HG03575 (cell line): ENCODE measurements around the gene ANK2.
A peak's percentile ranks its signal among the peaks of the same experiment; 100 is the strongest.

Source experiments
- ATAC-seq: cut with Tn5 transposase; IDR thresholded peaks from one replicate; pipeline ENCODE4 v1.9.1; 2021; ENCODE audit not compliant: unreplicated experiment, insufficient number of reproducible peaks, low FRiP score; ENCODE audit errors: extremely low read depth

The ANK2 gene

GRCh38 chr4:113255628-113256027 is 206.2 kb downstream of the ANK2 start:
- ATAC-seq, result no peak

GRCh38 chr4:113256946-113257345 is 207.5 kb downstream of the ANK2 start:
- no peak for ATAC-seq

- no peak for ATAC-seq
Observed at GRCh38 chr4:113260688-113261087, 211.2 kb downstream of the ANK2 start.

- ATAC-seq, result no peak
Observed at GRCh38 chr4:113263274-113263673, 213.8 kb downstream of the ANK2 start.

- no peak for ATAC-seq
Observed at GRCh38 chr4:113270520-113271319, 221.3 kb downstream of the ANK2 start.

- no peak for ATAC-seq
Observed at GRCh38 chr4:113272523-113272922, 223.1 kb downstream of the ANK2 start.

GRCh38 chr4:113273721-113274220 is 224.3 kb downstream of the ANK2 start:
- ATAC-seq, result no peak

GRCh38 chr4:113276464-113277170 is 227.2 kb downstream of the ANK2 start:
- no peak for ATAC-seq

GRCh38 chr4:113278324-113278934 is 229.0 kb downstream of the ANK2 start:
- peak; percentile 97 for ATAC-seq

GRCh38 chr4:113285501-113285900 is 236.0 kb downstream of the ANK2 start:
- no peak for ATAC-seq

- no peak for ATAC-seq
Observed at GRCh38 chr4:113288257-113288656, 238.8 kb downstream of the ANK2 start.

- ATAC-seq, result no peak
Observed at GRCh38 chr4:113288696-113289095, 239.2 kb downstream of the ANK2 start.

- ATAC-seq, result no peak
Observed at GRCh38 chr4:113289766-113290165, 240.3 kb downstream of the ANK2 start.

GRCh38 chr4:113290666-113291065 is 241.2 kb downstream of the ANK2 start:
- ATAC-seq, result no peak

- no peak for ATAC-seq
Observed at GRCh38 chr4:113292371-113293042, 243.1 kb downstream of the ANK2 start.

- ATAC-seq, result no peak
Observed at GRCh38 chr4:113293043-113293560, 243.6 kb downstream of the ANK2 start.

- no peak for ATAC-seq
Observed at GRCh38 chr4:113293674-113294073, 244.2 kb downstream of the ANK2 start.

GRCh38 chr4:113294908-113295307 is 245.5 kb downstream of the ANK2 start:
- no peak for ATAC-seq

- no peak for ATAC-seq
Observed at GRCh38 chr4:113300471-113300928, 251.0 kb downstream of the ANK2 start.
